HepG2 (cell line): ENCODE measurements around the gene INO80B. TPM values are rescaled to one million over a fixed set of nuclear protein-coding genes. Genes with fewer than 3 reads are reported as not detected.
A peak's percentile ranks its signal among the peaks of the same experiment; 100 is the strongest.

Experiments
- ASH2L ChIP-seq: fragments of 300-600, 200-600 bp; sonication (generic); IDR thresholded peaks from 2 replicates; pipeline ENCODE4 v1.7.0; 2017; ENCODE audit warnings: low read depth, mild to moderate bottlenecking, moderate library complexity, mixed read lengths, low read length; ENCODE audit not compliant: insufficient read length
- E2F2 ChIP-seq: sonication (generic); formaldehyde crosslinking; IDR thresholded peaks from 2 replicates; pipeline ENCODE4 v1.4.0; 2020; ENCODE audit warnings: missing genetic modification reagents, borderline replicate concordance
- FOXO1 ChIP-seq: sonication (generic); formaldehyde crosslinking; IDR thresholded peaks from 2 replicates; pipeline ENCODE4 v1.4.0; 2020; ENCODE audit warnings: missing genetic modification reagents
- GABPA ChIP-seq, 2 experiments: IDR thresholded peaks; 2 replicates each; pipeline ENCODE4 v1.6.1; 2011 to 2016; ENCODE audit warnings: low read depth in 2 of 2, low read length in 1 of 2, missing biosample characterization in 1 of 2, missing genetic modification characterization in 1 of 2
- HHEX ChIP-seq: IDR thresholded peaks from 2 replicates; pipeline ENCODE4 v1.6.1; 2016; ENCODE audit warnings: control low read depth
- HNF1B ChIP-seq: sonication (generic); formaldehyde crosslinking; IDR thresholded peaks from 2 replicates; pipeline ENCODE4 v1.5.1; 2020; ENCODE audit warnings: mild to moderate bottlenecking, moderate library complexity, missing genetic modification reagents
- KAT8 ChIP-seq: IDR thresholded peaks from 2 replicates; pipeline ENCODE4 v1.6.1; 2016; ENCODE audit warnings: missing genetic modification reagents, missing compliant biosample characterization
- NFE2L1 ChIP-seq: sonication (generic); formaldehyde crosslinking; IDR thresholded peaks from 2 replicates; pipeline ENCODE4 v1.4.0; 2020; ENCODE audit warnings: missing genetic modification reagents, mild to moderate bottlenecking, borderline replicate concordance
- NR2C2 ChIP-seq: sonication (generic); formaldehyde crosslinking; IDR thresholded peaks from 2 replicates; pipeline ENCODE4 v1.4.0; 2020; ENCODE audit warnings: missing genetic modification reagents, mild to moderate bottlenecking, moderate library complexity, borderline replicate concordance
- PHF21A ChIP-seq: sonication (generic); formaldehyde crosslinking; IDR thresholded peaks from 2 replicates; pipeline ENCODE4 v1.5.0; 2020; ENCODE audit warnings: mild to moderate bottlenecking, missing genetic modification reagents
- POGK ChIP-seq: sonication (generic); formaldehyde crosslinking; conservative IDR thresholded peaks from 2 replicates; pipeline ENCODE4 v1.8.0; 2022; ENCODE audit warnings: mild to moderate bottlenecking, moderate library complexity, missing genetic modification reagents
- RBM39 ChIP-seq: fragments of 200-400 bp; formaldehyde crosslinking; IDR thresholded peaks from one replicate; pipeline ENCODE4 v1.6.1; 2018; ENCODE audit warnings: antibody characterized with exemption, mild to moderate bottlenecking, low read depth, low read length; ENCODE audit not compliant: poor library complexity, severe bottlenecking
- RNF2 ChIP-seq: fragments of 450-650 bp; conservative IDR thresholded peaks from 2 replicates; pipeline ENCODE4 v1.6.1; 2016; ENCODE audit warnings: low read depth
- SALL1 ChIP-seq: sonication (generic); formaldehyde crosslinking; IDR thresholded peaks from 2 replicates; pipeline ENCODE4 v1.8.0; 2022; ENCODE audit warnings: mild to moderate bottlenecking, missing genetic modification reagents
- SMAD9 ChIP-seq: sonication (generic); formaldehyde crosslinking; IDR thresholded peaks from 2 replicates; pipeline ENCODE4 v1.5.1; 2020; ENCODE audit warnings: mild to moderate bottlenecking, missing genetic modification reagents
- TAF1 ChIP-seq: sonication (generic); formaldehyde crosslinking; IDR thresholded peaks from 2 replicates; pipeline ENCODE4 v1.4.0; 2020; ENCODE audit warnings: missing genetic modification reagents
- ZBTB33 ChIP-seq: sonication (generic); formaldehyde crosslinking; IDR thresholded peaks from 2 replicates; pipeline ENCODE4 v1.4.0; 2020; ENCODE audit warnings: missing genetic modification reagents
- ZIK1 ChIP-seq: sonication (generic); formaldehyde crosslinking; IDR thresholded peaks from 2 replicates; pipeline ENCODE4 v1.5.0; 2020; ENCODE audit warnings: mild to moderate bottlenecking, low read depth, missing genetic modification reagents, borderline replicate concordance
- ZNF230 ChIP-seq: sonication (generic); formaldehyde crosslinking; IDR thresholded peaks from 2 replicates; pipeline ENCODE4 v1.4.0; 2020; ENCODE audit warnings: mild to moderate bottlenecking, missing genetic modification reagents
- ZNF468 ChIP-seq: sonication (generic); formaldehyde crosslinking; IDR thresholded peaks from 2 replicates; pipeline ENCODE4 v1.8.0; 2022; ENCODE audit warnings: mild to moderate bottlenecking, moderate library complexity, missing genetic modification reagents
- ZNF501 ChIP-seq: sonication (generic); formaldehyde crosslinking; IDR thresholded peaks from 2 replicates; pipeline ENCODE4 v1.5.1; 2020; ENCODE audit warnings: mild to moderate bottlenecking, moderate library complexity, missing genetic modification reagents
- ZNF547 ChIP-seq: sonication (generic); formaldehyde crosslinking; IDR thresholded peaks from 2 replicates; pipeline ENCODE4 v1.5.1; 2020; ENCODE audit warnings: mild to moderate bottlenecking, missing genetic modification reagents
- ZNF878 ChIP-seq: sonication (generic); formaldehyde crosslinking; IDR thresholded peaks from 2 replicates; pipeline ENCODE4 v1.8.1; 2023; ENCODE audit warnings: mild to moderate bottlenecking, missing genetic modification reagents, moderate library complexity
- polyA plus RNA-seq, 8 experiments: library from polyadenylated mRNA; depleted of rRNA in 3 of 8; stranded (reverse) in 7 of 8; unstranded in 1 of 8; fragments of >200 nt; fragmentation: Illumina TruSeq in 4 of 8; extraction: Trizol in 4 of 8; gene quantifications; 2 replicates each; pipeline versions ENCODE4 v1.2.1 to v1.2.3, GENCODE V29; 2011 to 2016; ENCODE audit warnings: low read depth in 4 of 8, missing spikeins in 1 of 8, mixed read lengths in 1 of 8; ENCODE audit not compliant: insufficient read depth in 1 of 8
- total RNA-seq, 5 experiments: library from RNA; depleted of rRNA; stranded (reverse); fragments of >200 nt; fragmentation: Illumina TruSeq; extraction: Trizol; gene quantifications; 2 replicates each; pipeline ENCODE4 v1.2.3, GENCODE V29; 2016; ENCODE audit warnings: low read depth in 1 of 5

Gene INO80B
- total and polyA plus RNA-seq, 2 of the 13 experiments (the other 11 are each of a cell fraction or from before 2014, with no cell fraction given), result 6.2 to 14.5 TPM

DNA sequence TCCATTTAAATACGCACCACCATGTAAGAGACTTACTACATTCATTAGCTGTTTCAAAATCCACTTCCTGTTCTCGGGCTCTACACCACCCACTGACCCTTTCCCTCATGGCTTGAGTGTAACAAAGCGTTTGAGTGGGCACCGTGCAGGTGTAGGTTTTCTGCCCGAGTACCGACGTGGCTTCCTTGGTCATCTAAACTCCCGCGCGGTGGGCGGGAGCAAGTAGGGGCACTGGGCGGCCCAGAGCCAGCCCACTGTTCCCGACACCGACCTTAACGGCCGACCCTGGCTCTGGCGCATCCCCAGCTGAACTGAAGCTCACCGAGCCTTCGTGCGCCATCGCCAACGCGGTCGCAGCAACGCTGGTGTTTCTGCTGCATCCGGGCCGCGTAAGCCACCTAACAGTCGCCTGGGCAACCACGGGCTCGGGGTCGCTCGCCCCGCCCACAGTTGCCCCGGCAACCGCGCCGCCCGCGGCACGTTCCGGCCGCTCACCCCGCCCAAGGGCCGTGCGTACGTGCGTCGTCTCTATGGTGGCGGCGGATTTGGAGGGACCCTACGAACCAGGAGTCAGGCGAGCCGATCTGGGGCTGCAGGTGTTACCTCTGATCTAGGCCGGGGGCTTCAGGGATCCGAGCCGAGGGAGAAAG is 33.5 kb upstream of the INO80B start, which contains the start of the genes C2orf81 and WDR54 (continued):
- peak; percentile 73 for TF ChIP-seq HNF1B (CRISPR knock-in tag)
- TF ChIP-seq ZNF468 (CRISPR knock-in tag), result 0 out of 2 replicates have a peak, but pooled peaks have one; percentile 54
- TF ChIP-seq NR2C2, result 0 out of 2 replicates have a peak, but pooled peaks have one; percentile 42
- peak; percentile 22 for TF ChIP-seq RBM39
- TF ChIP-seq RNF2, result peak; percentile 80
- no peak for TF ChIP-seq PHF21A (CRISPR knock-in tag)
- peak; percentile 86; the same call in 1 of the 2 replicates for TF ChIP-seq SMAD9 (CRISPR knock-in tag)
- TF ChIP-seq ZIK1 (CRISPR knock-in tag), result 0 out of 2 replicates have a peak, but pooled peaks have one; percentile 62
- peak; percentile 95 for TF ChIP-seq ZNF547 (CRISPR knock-in tag)
- peak; percentile 33; the same call in 1 of the 2 replicates for TF ChIP-seq TAF1
- TF ChIP-seq NFE2L1 (CRISPR knock-in tag), result no peak
- no peak; the same call in 1 of the 2 replicates for TF ChIP-seq POGK (CRISPR knock-in tag)
- 0 out of 2 replicates have a peak, but pooled peaks have one; percentile 14 for TF ChIP-seq ZBTB33 (CRISPR knock-in tag)
- TF ChIP-seq SALL1 (CRISPR knock-in tag), result peak; percentile 75; the same call in 1 of the 2 replicates
- no peak for TF ChIP-seq ZNF878 (CRISPR knock-in tag)
- peak; percentile 67; the same call in 1 of the 2 replicates for TF ChIP-seq E2F2
- peak; percentile 83 for TF ChIP-seq ZNF501 (CRISPR knock-in tag)
- TF ChIP-seq GABPA (IDR thresholded peaks at IDR 0.05; ENCODE audit: low read depth, low read length), result no peak
- peak; percentile 40; the same call in 1 of the 2 replicates for TF ChIP-seq GABPA (CRISPR knock-in tag; IDR thresholded peaks at IDR 0.05; ENCODE audit: low read depth)
- 0 out of 2 replicates have a peak, but pooled peaks have one; percentile 56 for TF ChIP-seq ZNF230 (CRISPR knock-in tag)
- TF ChIP-seq FOXO1 (CRISPR knock-in tag), result peak; percentile 31; the same call in 1 of the 2 replicates
- peak; percentile 39 for TF ChIP-seq ASH2L
- TF ChIP-seq KAT8 (CRISPR knock-in tag), result no peak; the same call in 1 of the 2 replicates
- no peak for TF ChIP-seq HHEX (CRISPR knock-in tag)
